Panc1 (cell line): ENCODE data around the gene MYO1B. TPM values are rescaled to one million over a fixed set of nuclear protein-coding genes. Genes with fewer than 3 reads are reported as not detected.

Experiments used
- ATAC-seq: fragments of 200-7000 bp; cut with Tn5 transposase; 2 replicates; pipeline ENCODE4 v1.9.1; 2020; ENCODE audit warnings: mild to moderate bottlenecking, moderate library complexity
- BruUV-seq: library from RNA; stranded (reverse); fragments of 400-500 nt; replicated peaks from 2 replicates; lab custom pipeline; 2021; lab: Mats Ljungman, UMichigan
- CTCF ChIA-PET: fragments of 300-600 bp; sonication (Branson Sonifier 250); formaldehyde crosslinking; loops from one replicate; lab custom pipeline; 2022; ENCODE audit warnings: antibody characterized with exemption; lab: Charles Lee
- POLR2A ChIA-PET: fragments of 300-600 bp; sonication (Branson Sonifier 250); formaldehyde crosslinking; loops from one replicate; lab custom pipeline; 2022; ENCODE audit warnings: antibody characterized with exemption; lab: Charles Lee
- DNase-seq: peaks from one replicate; pipeline ENCODE4 v3.0.0-alpha.2; 2010; ENCODE audit warnings: low read depth, low spot score
- H3K27ac ChIP-seq: 2 replicates; pipeline ENCODE4 v1.5.1; 2011; ENCODE audit warnings: mild to moderate bottlenecking, low read length, inconsistent platforms
- H3K27me3 ChIP-seq: fragments of 200-500 bp; sonication (Bioruptor generic); 2 replicates; pipeline ENCODE4 v1.6.0; 2014; ENCODE audit warnings: low read length, inconsistent platforms; ENCODE audit not compliant: control insufficient read depth, insufficient read depth
- H3K36me3 ChIP-seq: fragments of 200-500 bp; sonication (Bioruptor generic); 2 replicates; pipeline ENCODE4 v1.5.1; 2014; ENCODE audit warnings: inconsistent platforms, mild to moderate bottlenecking, low read length, moderate library complexity; ENCODE audit not compliant: control insufficient read depth, insufficient read depth
- H3K4me1 ChIP-seq: 2 replicates; pipeline ENCODE4 v1.5.1; 2011; ENCODE audit warnings: inconsistent platforms, mild to moderate bottlenecking, low read length, moderate library complexity; ENCODE audit not compliant: control insufficient read depth, insufficient read depth
- H3K4me3 ChIP-seq, 2 experiments: 2 replicates each; pipeline ENCODE4 v1.5.1; 2011 to 2012; ENCODE audit warnings: low read depth in 2 of 2, low read length in 2 of 2, mild to moderate bottlenecking in 2 of 2, inconsistent platforms in 1 of 2, moderate library complexity in 1 of 2
- H3K9me3 ChIP-seq: fragments of 200-500 bp; sonication (Bioruptor generic); 2 replicates; pipeline ENCODE4 v1.5.1; 2014; ENCODE audit warnings: low read depth, mild to moderate bottlenecking, inconsistent platforms, low read length, moderate library complexity; ENCODE audit not compliant: control insufficient read depth, insufficient read depth
- POLR2AphosphoS5 ChIP-seq: IDR thresholded peaks from 2 replicates; pipeline ENCODE4 v1.6.1; 2012; ENCODE audit warnings: mild to moderate bottlenecking, low read depth, low read length, moderate library complexity
- SIN3A ChIP-seq: IDR thresholded peaks from 2 replicates; pipeline ENCODE4 v1.6.1; 2012; ENCODE audit warnings: low read depth, mild to moderate bottlenecking, low read length, moderate library complexity, borderline replicate concordance; ENCODE audit not compliant: insufficient read depth
- TCF7L2 ChIP-seq: IDR thresholded peaks from 2 replicates; pipeline ENCODE4 v1.6.1; 2011; ENCODE audit warnings: mild to moderate bottlenecking, low read depth, low read length, inconsistent platforms
- in situ Hi-C: cut with HindIII; loops from 2 replicates; pipeline ENCODE4 v1.10.0; 2016; ENCODE audit warnings: low sequenced_read_pairs, low pct_unique_long_range_greater_than_20kb
- intact Hi-C: fragments of 100-400 bp; cut with micrococcal nuclease; formaldehyde crosslinking; loops from one replicate; pipeline ENCODE4 v1.10.0; 2022; ENCODE audit not compliant: unreplicated experiment
- total RNA-seq: library from RNA; stranded (reverse); gene quantifications from one replicate; pipeline ENCODE4 v1.2.1, GENCODE V29; 2021; ENCODE audit not compliant: unreplicated experiment
- TF ChIP-seq, protein P1 (sequence below), 2 experiments: IDR thresholded peaks; 2 replicates each; pipeline ENCODE4 v1.6.1; 2011 to 2012; ENCODE audit warnings: low read depth in 2 of 2, control low read depth in 1 of 2, low read length in 1 of 2, mild to moderate bottlenecking in 1 of 2, moderate library complexity in 1 of 2; ENCODE audit not compliant: insufficient read depth in 1 of 2
- TF ChIP-seq, protein P2 (sequence below): fragments of 450-650 bp; IDR thresholded peaks from 2 replicates; pipeline ENCODE4 v1.5.1; 2017; ENCODE audit warnings: mild to moderate bottlenecking

Gene MYO1B
- total RNA-seq, 1 experiment from 2014 or later: 51.5 TPM

DNA sequence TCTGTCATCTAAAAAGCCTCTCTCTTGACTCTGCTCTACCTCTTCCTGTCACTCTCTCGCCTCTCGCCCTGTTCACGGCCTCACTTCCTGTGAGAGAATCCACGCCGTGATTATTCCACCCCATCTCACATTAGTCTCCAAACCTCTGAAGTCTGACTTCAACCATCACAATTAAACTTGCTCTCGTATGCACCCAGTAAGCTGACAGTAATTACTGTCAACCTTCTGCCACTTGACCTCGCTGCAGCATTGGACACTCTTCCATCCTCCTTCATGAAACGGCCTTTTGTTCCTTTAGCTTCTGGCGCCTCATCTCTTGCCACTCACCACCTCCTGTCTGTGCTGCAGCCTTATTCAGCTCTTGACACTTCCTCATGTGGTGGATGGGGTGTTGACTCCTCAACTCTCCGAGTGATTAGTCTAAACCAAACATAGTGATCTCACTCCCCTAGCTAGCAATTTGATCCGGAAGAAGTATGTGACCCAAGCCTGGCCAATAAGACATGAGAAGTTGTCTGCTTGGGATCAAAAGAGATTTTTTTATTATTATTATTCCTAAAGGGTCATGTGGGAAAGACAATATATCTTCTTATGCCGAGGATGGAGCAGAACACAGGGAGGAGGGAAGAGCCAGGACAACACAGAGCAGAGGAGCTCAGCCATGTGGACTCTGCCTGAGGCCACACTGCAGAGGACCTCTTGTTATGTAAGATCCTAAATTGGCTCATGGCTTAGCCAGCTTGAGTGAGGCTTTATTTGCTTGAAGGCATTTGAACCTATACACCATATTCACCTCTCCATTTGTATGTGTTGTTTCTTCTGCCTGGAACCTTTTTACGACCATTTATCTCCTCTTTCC is 38.4 kb upstream of the MYO1B start:
- BruUV-seq: no TSS peak
- CTCF ChIA-PET: interaction anchor here (1.1 kb wide), 1 partner anchor 11 kb away, joined by 3 read pairs; no protein-coding TSS in a partner anchor
- Histone ChIP-seq H3K4me3 (no peak overlapping the region), H3K4me1 (no peaks in the 10 kb centered on the region), H3K27me3 (no peaks in the 10 kb centered on the region), H3K9me3 (peaks cover 2% of the 10 kb centered on the region; the same call in 1 of the 2 replicates), H3K36me3 (no peaks in the 10 kb centered on the region), H3K27ac (no peak overlapping the region)
- no peak for DNase-seq
- intact Hi-C loops (no loop called here), in situ Hi-C loops (no loop called here)
- POLR2A ChIA-PET: interaction anchor here (0.5 kb wide), 1 partner anchor 1774 kb away, joined by 6 read pairs; no protein-coding TSS in a partner anchor
- TF ChIP-seq POLR2AphosphoS5: no peak
- TF ChIP-seq SIN3A: no peak
- TF ChIP-seq, protein P1, sequence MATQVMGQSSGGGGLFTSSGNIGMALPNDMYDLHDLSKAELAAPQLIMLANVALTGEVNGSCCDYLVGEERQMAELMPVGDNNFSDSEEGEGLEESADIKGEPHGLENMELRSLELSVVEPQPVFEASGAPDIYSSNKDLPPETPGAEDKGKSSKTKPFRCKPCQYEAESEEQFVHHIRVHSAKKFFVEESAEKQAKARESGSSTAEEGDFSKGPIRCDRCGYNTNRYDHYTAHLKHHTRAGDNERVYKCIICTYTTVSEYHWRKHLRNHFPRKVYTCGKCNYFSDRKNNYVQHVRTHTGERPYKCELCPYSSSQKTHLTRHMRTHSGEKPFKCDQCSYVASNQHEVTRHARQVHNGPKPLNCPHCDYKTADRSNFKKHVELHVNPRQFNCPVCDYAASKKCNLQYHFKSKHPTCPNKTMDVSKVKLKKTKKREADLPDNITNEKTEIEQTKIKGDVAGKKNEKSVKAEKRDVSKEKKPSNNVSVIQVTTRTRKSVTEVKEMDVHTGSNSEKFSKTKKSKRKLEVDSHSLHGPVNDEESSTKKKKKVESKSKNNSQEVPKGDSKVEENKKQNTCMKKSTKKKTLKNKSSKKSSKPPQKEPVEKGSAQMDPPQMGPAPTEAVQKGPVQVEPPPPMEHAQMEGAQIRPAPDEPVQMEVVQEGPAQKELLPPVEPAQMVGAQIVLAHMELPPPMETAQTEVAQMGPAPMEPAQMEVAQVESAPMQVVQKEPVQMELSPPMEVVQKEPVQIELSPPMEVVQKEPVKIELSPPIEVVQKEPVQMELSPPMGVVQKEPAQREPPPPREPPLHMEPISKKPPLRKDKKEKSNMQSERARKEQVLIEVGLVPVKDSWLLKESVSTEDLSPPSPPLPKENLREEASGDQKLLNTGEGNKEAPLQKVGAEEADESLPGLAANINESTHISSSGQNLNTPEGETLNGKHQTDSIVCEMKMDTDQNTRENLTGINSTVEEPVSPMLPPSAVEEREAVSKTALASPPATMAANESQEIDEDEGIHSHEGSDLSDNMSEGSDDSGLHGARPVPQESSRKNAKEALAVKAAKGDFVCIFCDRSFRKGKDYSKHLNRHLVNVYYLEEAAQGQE (IDR thresholded peaks at IDR 0.05; ENCODE audit: insufficient read depth in 1 of 2, low read depth in 2 of 2, low read length in 1 of 2): no peak
- no peak for TF ChIP-seq TCF7L2
- TF ChIP-seq, protein P2, sequence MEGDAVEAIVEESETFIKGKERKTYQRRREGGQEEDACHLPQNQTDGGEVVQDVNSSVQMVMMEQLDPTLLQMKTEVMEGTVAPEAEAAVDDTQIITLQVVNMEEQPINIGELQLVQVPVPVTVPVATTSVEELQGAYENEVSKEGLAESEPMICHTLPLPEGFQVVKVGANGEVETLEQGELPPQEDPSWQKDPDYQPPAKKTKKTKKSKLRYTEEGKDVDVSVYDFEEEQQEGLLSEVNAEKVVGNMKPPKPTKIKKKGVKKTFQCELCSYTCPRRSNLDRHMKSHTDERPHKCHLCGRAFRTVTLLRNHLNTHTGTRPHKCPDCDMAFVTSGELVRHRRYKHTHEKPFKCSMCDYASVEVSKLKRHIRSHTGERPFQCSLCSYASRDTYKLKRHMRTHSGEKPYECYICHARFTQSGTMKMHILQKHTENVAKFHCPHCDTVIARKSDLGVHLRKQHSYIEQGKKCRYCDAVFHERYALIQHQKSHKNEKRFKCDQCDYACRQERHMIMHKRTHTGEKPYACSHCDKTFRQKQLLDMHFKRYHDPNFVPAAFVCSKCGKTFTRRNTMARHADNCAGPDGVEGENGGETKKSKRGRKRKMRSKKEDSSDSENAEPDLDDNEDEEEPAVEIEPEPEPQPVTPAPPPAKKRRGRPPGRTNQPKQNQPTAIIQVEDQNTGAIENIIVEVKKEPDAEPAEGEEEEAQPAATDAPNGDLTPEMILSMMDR: no peak
- ATAC-seq: no peak

DNA sequence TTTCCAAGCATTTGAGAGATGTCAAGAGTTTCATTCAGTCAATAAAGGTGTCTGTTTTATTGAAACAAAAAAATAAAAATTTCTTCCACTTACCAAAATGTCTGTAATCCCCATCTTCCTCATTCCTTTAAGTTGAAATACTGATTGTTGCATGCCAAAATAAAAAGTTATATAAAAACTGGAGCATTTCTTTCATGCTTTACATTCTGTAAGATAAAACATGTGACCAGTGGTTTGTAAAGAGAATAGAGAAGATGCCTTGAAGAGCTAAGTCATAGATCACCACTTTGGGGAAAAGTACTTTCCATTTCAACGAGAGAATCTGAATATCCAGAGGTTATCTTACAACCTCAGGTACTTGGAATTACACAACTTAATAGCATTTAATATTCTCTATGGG is 35.9 kb upstream of the MYO1B start:
- BruUV-seq: no TSS peak

More for the DNA sequence above, 35.9 kb upstream of the MYO1B start:
- ChIA-PET CTCF (no interaction called here), POLR2A (no interaction called here)
- DNase-seq (no peak), ATAC-seq (no peak)
- Histone ChIP-seq H3K27ac (no peak overlapping the region), H3K36me3 (no peaks in the 10 kb centered on the region), H3K4me3 (no peak overlapping the region), H3K4me1 (no peaks in the 10 kb centered on the region), H3K9me3 (peaks cover 8% of the 10 kb centered on the region; the same call in 1 of the 2 replicates), H3K27me3 (no peaks in the 10 kb centered on the region)
- intact Hi-C loops (no loop called here), in situ Hi-C loops (no loop called here)
- TF ChIP-seq SIN3A: no peak
- no peak for TF ChIP-seq POLR2AphosphoS5
- TF ChIP-seq, protein P1 (IDR thresholded peaks at IDR 0.05; ENCODE audit: insufficient read depth in 1 of 2, low read depth in 2 of 2, low read length in 1 of 2): no peak
- TF ChIP-seq TCF7L2: no peak
- TF ChIP-seq, protein P2: no peak
